ENCODE measurements around the gene GLRX.

GLRX gene

DNA sequence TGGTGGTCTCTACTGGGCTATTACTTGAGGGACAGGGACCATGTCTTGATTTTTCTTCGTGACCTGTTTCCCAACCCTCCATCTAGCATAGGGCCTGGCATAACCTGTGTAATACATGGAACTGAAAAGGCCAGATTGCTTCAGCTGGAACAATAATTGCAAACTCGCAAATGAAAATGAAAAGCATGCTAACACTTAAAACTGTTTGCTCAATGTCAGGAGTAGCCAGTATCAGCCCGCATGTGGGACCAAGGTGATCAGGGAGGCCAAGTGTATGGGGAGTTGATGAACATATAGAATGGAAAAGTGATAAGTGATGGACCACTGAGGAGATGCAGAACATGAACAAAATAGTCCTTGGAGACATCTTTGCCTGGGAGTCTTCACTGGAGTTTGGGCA is 25.2 kb downstream of the GLRX start:
- H3K4me3 ChIP-seq (ENCODE audit: low read length) = no peak overlapping the region
- H3K9ac ChIP-seq (ENCODE audit: low read length) = no peak overlapping the region
- no peaks in the 10 kb centered on the region for H3K27me3 ChIP-seq (ENCODE audit: control insufficient read depth, insufficient read depth, low read length)
- H3K36me3 ChIP-seq (ENCODE audit: control insufficient read depth, insufficient read depth, low read length) = no peaks in the 10 kb centered on the region
- H3K27ac ChIP-seq (ENCODE audit: low read depth, low read length) = no peak overlapping the region
- no peaks in the 10 kb centered on the region for H3K4me1 ChIP-seq (ENCODE audit: control insufficient read depth, insufficient read depth, low read length)

DNA sequence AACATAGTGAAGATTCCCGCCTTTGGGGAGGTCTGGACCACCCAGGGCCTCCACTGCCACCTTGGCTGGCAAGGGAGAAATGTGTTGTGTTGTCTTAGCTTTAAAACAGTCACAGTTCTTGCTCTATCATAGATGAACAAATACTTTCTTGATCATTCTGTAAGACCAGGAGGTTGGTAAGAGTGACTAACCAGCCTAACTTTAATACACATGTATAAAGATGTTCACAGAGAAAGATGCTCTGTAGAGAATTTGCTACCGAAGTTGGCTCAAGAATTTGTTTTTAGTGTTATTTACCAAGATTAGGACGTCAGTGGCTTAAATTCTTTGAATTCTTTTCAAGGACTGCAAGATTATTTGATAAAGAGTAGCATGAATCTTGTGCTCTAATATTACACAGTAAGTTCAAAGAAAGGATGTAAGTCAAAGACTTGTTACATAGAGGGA is 28.4 kb downstream of the GLRX start:
- no peaks in the 10 kb centered on the region for H3K4me1 ChIP-seq (ENCODE audit: control insufficient read depth, insufficient read depth, low read length)
- H3K27me3 ChIP-seq (ENCODE audit: control insufficient read depth, insufficient read depth, low read length) = no peaks in the 10 kb centered on the region
- no peak overlapping the region for H3K9ac ChIP-seq (ENCODE audit: low read length)
- H3K36me3 ChIP-seq (ENCODE audit: control insufficient read depth, insufficient read depth, low read length) = no peaks in the 10 kb centered on the region
- H3K27ac ChIP-seq (ENCODE audit: low read depth, low read length) = no peak overlapping the region
- H3K4me3 ChIP-seq (ENCODE audit: low read length) = no peak overlapping the region

DNA sequence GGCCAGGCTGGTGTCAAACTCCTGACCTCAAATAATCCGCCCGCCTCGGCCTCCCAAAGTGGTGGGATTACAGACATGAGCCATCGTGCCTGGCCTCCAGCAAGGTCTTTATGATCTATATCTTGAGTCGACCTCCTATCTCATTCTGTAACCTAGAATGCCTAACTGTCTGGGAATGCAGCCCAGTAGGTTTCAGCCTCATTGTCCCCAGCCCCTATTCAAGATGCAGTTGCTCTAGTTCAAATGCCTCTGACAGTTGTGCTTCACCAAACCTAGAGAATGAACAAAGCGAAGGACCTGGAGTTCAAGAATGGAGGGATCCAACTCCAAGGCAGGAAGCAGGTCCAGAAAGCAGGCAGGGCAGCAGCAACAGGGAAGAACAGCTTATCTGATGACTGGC is 30.8 kb downstream of the GLRX start:
- no peak overlapping the region for H3K9ac ChIP-seq (ENCODE audit: low read length)
- H3K36me3 ChIP-seq (ENCODE audit: control insufficient read depth, insufficient read depth, low read length) = no peaks in the 10 kb centered on the region
- no peak overlapping the region for H3K4me3 ChIP-seq (ENCODE audit: low read length)
- H3K27me3 ChIP-seq (ENCODE audit: control insufficient read depth, insufficient read depth, low read length) = no peaks in the 10 kb centered on the region
- H3K4me1 ChIP-seq (ENCODE audit: control insufficient read depth, insufficient read depth, low read length) = no peaks in the 10 kb centered on the region
- H3K27ac ChIP-seq (ENCODE audit: low read depth, low read length) = no peak overlapping the region

GRCh38 chr5:95788493-95788892 is 34.0 kb downstream of the GLRX start:
- Histone ChIP-seq H3K4me1 (ENCODE audit: control insufficient read depth, insufficient read depth, low read length) (no peaks in the 10 kb centered on the region), H3K36me3 (ENCODE audit: control insufficient read depth, insufficient read depth, low read length) (no peaks in the 10 kb centered on the region), H3K4me3 (ENCODE audit: low read length) (no peak overlapping the region), H3K27me3 (ENCODE audit: control insufficient read depth, insufficient read depth, low read length) (no peaks in the 10 kb centered on the region), H3K27ac (ENCODE audit: low read depth, low read length) (no peak overlapping the region), H3K9ac (ENCODE audit: low read length) (no peak overlapping the region)

DNA sequence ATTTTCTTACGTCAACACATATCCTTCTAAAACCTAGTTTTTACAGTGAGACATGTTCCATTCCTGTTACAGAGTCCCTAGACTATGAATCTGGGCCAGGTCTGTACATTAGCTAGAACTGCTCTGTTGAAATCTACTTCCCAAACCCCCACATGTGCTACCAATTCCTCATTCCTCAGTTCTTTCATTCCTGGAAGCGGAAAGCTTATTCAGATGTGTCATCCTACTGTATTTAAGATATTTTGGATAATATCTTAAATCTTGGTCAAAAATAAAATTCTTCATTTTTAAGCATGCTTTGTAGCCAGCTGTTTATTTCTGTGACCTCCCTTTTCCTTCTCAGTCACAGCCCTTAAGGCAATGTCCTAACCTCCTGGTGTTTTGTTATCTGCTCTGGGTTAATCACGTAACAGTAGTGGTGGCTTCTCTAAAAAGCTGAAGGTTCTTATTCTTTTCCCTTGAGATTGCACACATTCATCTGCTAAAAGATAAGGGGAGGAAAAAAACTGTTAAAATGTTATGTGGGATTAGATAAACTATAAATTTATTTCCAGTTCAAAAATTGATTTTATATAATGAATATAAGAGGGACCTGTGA is 35.6 kb downstream of the GLRX start:
- Histone ChIP-seq H3K36me3 (ENCODE audit: control insufficient read depth, insufficient read depth, low read length) (no peaks in the 10 kb centered on the region), H3K27ac (ENCODE audit: low read depth, low read length) (no peak overlapping the region), H3K4me3 (ENCODE audit: low read length) (no peak overlapping the region), H3K9ac (ENCODE audit: low read length) (no peak overlapping the region), H3K4me1 (ENCODE audit: control insufficient read depth, insufficient read depth, low read length) (no peaks in the 10 kb centered on the region), H3K27me3 (ENCODE audit: control insufficient read depth, insufficient read depth, low read length) (no peaks in the 10 kb centered on the region)

DNA sequence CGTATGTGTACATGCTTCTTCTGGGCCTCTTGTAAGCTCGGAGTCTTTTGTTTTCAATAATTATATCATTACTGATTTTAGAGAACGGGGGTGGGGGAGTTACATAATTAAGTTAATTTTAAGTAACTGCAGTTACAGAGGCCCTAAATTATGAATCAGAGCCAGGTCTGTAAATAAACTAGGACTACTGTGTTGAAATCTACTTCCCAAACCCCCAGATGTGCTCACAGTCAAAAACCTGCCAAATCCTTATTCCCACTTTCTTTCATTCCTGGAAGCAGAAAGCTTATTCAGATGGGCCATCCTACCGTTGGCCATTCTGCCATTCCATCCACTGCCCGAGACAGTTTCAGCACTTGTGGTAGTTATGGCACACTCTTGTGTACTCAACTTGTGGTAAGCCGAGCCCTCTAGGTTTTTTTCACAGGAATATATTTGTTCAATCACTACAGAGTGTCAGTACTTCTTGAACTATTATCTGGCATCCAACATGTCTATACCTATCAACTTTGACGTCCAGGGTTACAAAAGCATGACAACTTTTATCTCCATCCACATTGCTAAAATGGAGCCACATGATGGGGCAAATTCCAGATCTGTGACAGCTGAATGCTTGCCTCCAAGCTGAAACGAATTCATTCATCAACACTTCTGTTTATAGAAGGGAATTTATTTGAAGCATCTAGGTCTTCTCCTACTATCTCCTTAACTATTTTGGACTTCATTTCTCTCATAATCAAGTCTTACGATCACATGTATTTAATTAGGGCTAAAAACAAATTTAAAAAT is 37.8 kb downstream of the GLRX start:
- H3K27me3 ChIP-seq (ENCODE audit: control insufficient read depth, insufficient read depth, low read length) = no peaks in the 10 kb centered on the region
- H3K9ac ChIP-seq (ENCODE audit: low read length) = no peak overlapping the region
- H3K27ac ChIP-seq (ENCODE audit: low read depth, low read length) = no peak overlapping the region
- H3K36me3 ChIP-seq (ENCODE audit: control insufficient read depth, insufficient read depth, low read length) = no peaks in the 10 kb centered on the region
- no peak overlapping the region for H3K4me3 ChIP-seq (ENCODE audit: low read length)
- H3K4me1 ChIP-seq (ENCODE audit: control insufficient read depth, insufficient read depth, low read length) = no peaks in the 10 kb centered on the region

DNA sequence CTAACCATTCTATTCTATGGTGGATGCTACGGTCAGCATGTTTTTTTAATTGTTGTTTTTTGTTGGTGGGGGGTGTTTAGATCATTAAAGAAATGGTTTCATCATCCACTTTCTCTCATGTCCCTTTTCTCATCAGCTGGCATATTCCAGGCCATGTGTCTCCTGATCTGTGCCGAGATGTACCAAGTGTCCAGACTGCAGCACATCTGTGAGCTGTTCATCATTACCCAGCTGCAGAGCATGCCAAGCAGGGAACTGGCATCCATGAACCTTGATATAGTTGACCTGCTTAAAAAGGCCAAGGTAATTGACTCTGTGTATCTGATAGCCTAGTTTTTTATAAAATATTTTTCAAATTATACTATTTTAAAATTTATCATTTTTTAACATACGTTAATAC is 38.9 kb downstream of the GLRX start:
- Histone ChIP-seq H3K27ac (ENCODE audit: low read depth, low read length) (no peak overlapping the region), H3K27me3 (ENCODE audit: control insufficient read depth, insufficient read depth, low read length) (no peaks in the 10 kb centered on the region), H3K4me1 (ENCODE audit: control insufficient read depth, insufficient read depth, low read length) (no peaks in the 10 kb centered on the region), H3K36me3 (ENCODE audit: control insufficient read depth, insufficient read depth, low read length) (no peaks in the 10 kb centered on the region), H3K9ac (ENCODE audit: low read length) (no peak overlapping the region), H3K4me3 (ENCODE audit: low read length) (no peak overlapping the region)

DNA sequence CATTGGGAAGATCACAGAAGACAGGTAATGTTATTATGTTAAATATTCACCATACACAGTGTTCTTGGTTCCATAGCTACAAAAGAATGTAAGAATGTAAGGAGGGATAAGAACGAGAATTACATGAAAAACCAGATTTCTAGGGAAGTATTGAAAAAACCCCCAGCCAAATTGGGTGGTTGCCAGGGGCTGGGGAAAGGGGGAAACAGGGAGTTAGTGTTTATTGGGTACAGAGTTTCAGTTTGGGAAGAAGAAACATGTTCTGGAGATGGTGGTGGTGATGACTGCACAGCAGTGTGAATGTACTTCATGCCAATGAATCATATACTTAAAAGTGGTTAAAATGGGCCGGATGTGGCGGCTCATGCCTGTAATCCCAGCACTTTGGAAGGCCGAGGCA is 40.3 kb downstream of the GLRX start:
- Histone ChIP-seq H3K36me3 (ENCODE audit: control insufficient read depth, insufficient read depth, low read length) (no peaks in the 10 kb centered on the region), H3K4me1 (ENCODE audit: control insufficient read depth, insufficient read depth, low read length) (no peaks in the 10 kb centered on the region), H3K9ac (ENCODE audit: low read length) (no peak overlapping the region), H3K4me3 (ENCODE audit: low read length) (no peak overlapping the region), H3K27me3 (ENCODE audit: control insufficient read depth, insufficient read depth, low read length) (no peaks in the 10 kb centered on the region), H3K27ac (ENCODE audit: low read depth, low read length) (no peak overlapping the region)

DNA sequence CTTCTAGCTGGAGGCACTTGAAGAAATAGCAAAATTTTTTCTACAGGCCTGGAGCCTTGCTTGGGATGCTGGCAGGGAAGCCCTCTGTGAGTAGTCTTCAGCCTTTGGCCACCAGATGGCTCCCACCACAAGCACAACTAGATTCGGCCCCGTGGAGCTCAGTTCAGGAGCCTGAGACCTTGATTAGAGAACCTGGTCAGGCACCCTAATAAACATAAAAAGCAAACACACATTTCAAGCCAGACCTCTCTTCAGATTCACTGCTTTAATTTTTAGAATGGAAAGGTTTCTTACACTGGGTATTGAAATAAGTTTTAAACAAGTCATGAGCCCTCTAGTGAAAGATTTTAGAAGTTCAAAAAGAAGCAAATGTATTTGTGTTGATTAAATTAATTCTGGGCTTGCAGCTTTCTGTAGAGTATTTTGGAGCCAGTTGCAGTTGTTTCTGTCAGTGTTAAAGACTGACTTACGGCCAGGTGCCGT is 41.4 kb downstream of the GLRX start:
- no peaks in the 10 kb centered on the region for H3K4me1 ChIP-seq (ENCODE audit: control insufficient read depth, insufficient read depth, low read length)
- H3K27ac ChIP-seq (ENCODE audit: low read depth, low read length) = peak overlapping the region; percentile 32
- no peaks in the 10 kb centered on the region for H3K27me3 ChIP-seq (ENCODE audit: control insufficient read depth, insufficient read depth, low read length)
- H3K36me3 ChIP-seq (ENCODE audit: control insufficient read depth, insufficient read depth, low read length) = no peaks in the 10 kb centered on the region
- no peak overlapping the region for H3K4me3 ChIP-seq (ENCODE audit: low read length)
- H3K9ac ChIP-seq (ENCODE audit: low read length) = no peak overlapping the region

GRCh38 chr5:95780597-95780996 is 41.9 kb downstream of the GLRX start:
- no peak overlapping the region for H3K9ac ChIP-seq (ENCODE audit: low read length)
- no peak overlapping the region for H3K4me3 ChIP-seq (ENCODE audit: low read length)
- H3K27me3 ChIP-seq (ENCODE audit: control insufficient read depth, insufficient read depth, low read length) = no peaks in the 10 kb centered on the region
- peak overlapping the region; percentile 0 for H3K27ac ChIP-seq (ENCODE audit: low read depth, low read length)
- H3K36me3 ChIP-seq (ENCODE audit: control insufficient read depth, insufficient read depth, low read length) = no peaks in the 10 kb centered on the region
- H3K4me1 ChIP-seq (ENCODE audit: control insufficient read depth, insufficient read depth, low read length) = no peaks in the 10 kb centered on the region

DNA sequence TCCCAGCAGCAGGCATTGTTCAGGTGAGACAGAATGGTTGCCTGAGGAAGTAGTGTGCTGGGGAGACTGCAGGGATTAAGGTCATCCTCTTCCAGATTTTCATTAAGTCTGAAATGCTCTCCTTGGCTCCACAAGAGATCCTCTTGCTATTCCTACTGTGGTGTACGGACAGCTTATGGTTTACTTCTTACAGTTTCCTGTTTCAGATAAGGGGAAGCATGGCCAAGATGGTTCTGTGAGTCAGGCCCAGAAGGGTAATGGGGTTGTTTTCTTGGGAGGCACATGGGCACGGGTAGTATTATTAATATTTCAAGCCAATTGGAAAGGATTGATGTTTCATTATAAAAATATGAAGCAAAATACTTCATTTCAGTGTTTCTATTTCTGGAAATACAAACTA is 42.9 kb downstream of the GLRX start:
- no peaks in the 10 kb centered on the region for H3K4me1 ChIP-seq (ENCODE audit: control insufficient read depth, insufficient read depth, low read length)
- H3K9ac ChIP-seq (ENCODE audit: low read length) = no peak overlapping the region
- no peaks in the 10 kb centered on the region for H3K36me3 ChIP-seq (ENCODE audit: control insufficient read depth, insufficient read depth, low read length)
- H3K27me3 ChIP-seq (ENCODE audit: control insufficient read depth, insufficient read depth, low read length) = no peaks in the 10 kb centered on the region
- H3K4me3 ChIP-seq (ENCODE audit: low read length) = no peak overlapping the region
- no peak overlapping the region for H3K27ac ChIP-seq (ENCODE audit: low read depth, low read length)

- Histone ChIP-seq H3K36me3 (ENCODE audit: control insufficient read depth, insufficient read depth, low read length) (no peaks in the 10 kb centered on the region), H3K9ac (ENCODE audit: low read length) (no peak overlapping the region), H3K27ac (ENCODE audit: low read depth, low read length) (no peak overlapping the region), H3K4me1 (ENCODE audit: control insufficient read depth, insufficient read depth, low read length) (no peaks in the 10 kb centered on the region), H3K27me3 (ENCODE audit: control insufficient read depth, insufficient read depth, low read length) (no peaks in the 10 kb centered on the region), H3K4me3 (ENCODE audit: low read length) (no peak overlapping the region)
Observed at GRCh38 chr5:95778713-95779436, 43.7 kb downstream of the GLRX start.

Measured in rectal smooth muscle tissue (tissue), 1 donor.